ENCODE results near the gene KRTAP10-4. TPM values are rescaled to one million over a fixed set of nuclear protein-coding genes. Genes with fewer than 3 reads are reported as not detected.

The KRTAP10-4 gene
- total and polyA plus RNA-seq, 2 experiments from 2014 or later = not detected

GRCh38 chr21:44575307-44576024, 1.9 kb downstream of the KRTAP10-4 start:
- 49 to 52% methylated on average over 20 of the region's 20 CpGs for WGBS, 2 experiments (ENCODE audit: low coverage in 1 of 2, low lambda C conversion rate in 2 of 2, missing lambda C conversion rate in 2 of 2)
- Histone ChIP-seq H4K20me1 (ENCODE audit: insufficient read depth) (no peaks in the 10 kb centered on the region), H3K4me3 (no peak overlapping the region), H3K27ac (no peak overlapping the region), H3K9me3 (ENCODE audit: low read depth) (no peaks in the 10 kb centered on the region), H3F3A (ENCODE audit: insufficient read depth) (no peaks in the 10 kb centered on the region), H3K79me2 (ENCODE audit: insufficient read depth) (no peaks in the 10 kb centered on the region), H3K4me2 (ENCODE audit: unreplicated experiment) (no peak overlapping the region), H3K36me3 (ENCODE audit: low read depth) (no peaks in the 10 kb centered on the region), H3K9me2 (ENCODE audit: insufficient read depth) (no peaks in the 10 kb centered on the region), H3K9ac (no peak overlapping the region), H3K27me3 (replicated peaks; ENCODE audit: insufficient read depth) (peaks cover 5% of the 10 kb centered on the region; the same call in 1 of the 2 replicates), H2AFZ (no peak overlapping the region), H3K4me1 (ENCODE audit: insufficient read depth) (no peaks in the 10 kb centered on the region)
- in situ Hi-C loops (cut with MboI) = loop anchor here (25.0 kb wide), 1 partner anchor 513 kb away; no protein-coding TSS in a partner anchor
- no peak for TF ChIP-seq EZH2phosphoT487 (IDR thresholded peaks at IDR 0.05; ENCODE audit: insufficient read depth, low read depth)
- no peak for TF ChIP-seq EZH2 (IDR thresholded peaks at IDR 0.05; ENCODE audit: insufficient read depth, poor library complexity, severe bottlenecking)
- DNase-seq = no peak

- 46 to 56% methylated on average over 10 of the region's 10 CpGs for WGBS, 2 experiments (ENCODE audit: low coverage in 1 of 2, low lambda C conversion rate in 2 of 2, missing lambda C conversion rate in 2 of 2)
- no peak overlapping the region for H3K4me3 ChIP-seq
Measured at GRCh38 chr21:44576025-44576420, 2.5 kb downstream of the KRTAP10-4 start.

GRCh38 chr21:44578371-44579055, 5.0 kb downstream of the KRTAP10-4 start:
- in situ Hi-C loops (cut with MboI) = loop anchor here (25.0 kb wide), 1 partner anchor 516 kb away; no protein-coding TSS in a partner anchor
- Histone ChIP-seq H3K4me2 (ENCODE audit: unreplicated experiment) (no peak overlapping the region), H3K36me3 (ENCODE audit: low read depth) (no peaks in the 10 kb centered on the region), H4K20me1 (ENCODE audit: insufficient read depth) (no peaks in the 10 kb centered on the region), H3K27me3 (replicated peaks; ENCODE audit: insufficient read depth) (peaks cover under 1% of the 10 kb centered on the region; the same call in 1 of the 2 replicates), H3K4me1 (ENCODE audit: insufficient read depth) (no peaks in the 10 kb centered on the region), H3K9me3 (ENCODE audit: low read depth) (no peaks in the 10 kb centered on the region), H3K9ac (no peak overlapping the region), H3K4me3 (no peak overlapping the region), H3K79me2 (ENCODE audit: insufficient read depth) (no peaks in the 10 kb centered on the region), H3K9me2 (ENCODE audit: insufficient read depth) (no peaks in the 10 kb centered on the region), H3K27ac (no peak overlapping the region), H3F3A (ENCODE audit: insufficient read depth) (no peaks in the 10 kb centered on the region), H2AFZ (no peak overlapping the region)
- 50 to 59% methylated on average over 17 of the region's 17 CpGs for WGBS, 2 experiments (ENCODE audit: low coverage in 1 of 2, low lambda C conversion rate in 2 of 2, missing lambda C conversion rate in 2 of 2)
- DNase-seq = no peak
- no peak for TF ChIP-seq EZH2 (IDR thresholded peaks at IDR 0.05; ENCODE audit: insufficient read depth, poor library complexity, severe bottlenecking)
- TF ChIP-seq EZH2phosphoT487 (IDR thresholded peaks at IDR 0.05; ENCODE audit: insufficient read depth, low read depth) = no peak

More at GRCh38 chr21:44576025-44576420, 2.5 kb downstream of the KRTAP10-4 start:
- H3K4me2 ChIP-seq (ENCODE audit: unreplicated experiment) = no peak overlapping the region
- H3K27ac ChIP-seq = no peak overlapping the region
- no peaks in the 10 kb centered on the region for H3K36me3 ChIP-seq (ENCODE audit: low read depth)
- no peaks in the 10 kb centered on the region for H3F3A ChIP-seq (ENCODE audit: insufficient read depth)
- no peaks in the 10 kb centered on the region for H3K79me2 ChIP-seq (ENCODE audit: insufficient read depth)
- TF ChIP-seq EZH2 (IDR thresholded peaks at IDR 0.05; ENCODE audit: insufficient read depth, poor library complexity, severe bottlenecking) (no peak), EZH2phosphoT487 (IDR thresholded peaks at IDR 0.05; ENCODE audit: insufficient read depth, low read depth) (no peak)
- in situ Hi-C loops (cut with MboI) = loop anchor here (25.0 kb wide), 1 partner anchor 514 kb away; no protein-coding TSS in a partner anchor
- no peaks in the 10 kb centered on the region for H3K4me1 ChIP-seq (ENCODE audit: insufficient read depth)
- DNase-seq = no peak
- peaks cover 5% of the 10 kb centered on the region; the same call in 1 of the 2 replicates for H3K27me3 ChIP-seq (replicated peaks; ENCODE audit: insufficient read depth)
- no peaks in the 10 kb centered on the region for H4K20me1 ChIP-seq (ENCODE audit: insufficient read depth)
- no peak overlapping the region for H2AFZ ChIP-seq
- no peaks in the 10 kb centered on the region for H3K9me3 ChIP-seq (ENCODE audit: low read depth)
- H3K9ac ChIP-seq = no peak overlapping the region
- no peaks in the 10 kb centered on the region for H3K9me2 ChIP-seq (ENCODE audit: insufficient read depth)

DNA sequence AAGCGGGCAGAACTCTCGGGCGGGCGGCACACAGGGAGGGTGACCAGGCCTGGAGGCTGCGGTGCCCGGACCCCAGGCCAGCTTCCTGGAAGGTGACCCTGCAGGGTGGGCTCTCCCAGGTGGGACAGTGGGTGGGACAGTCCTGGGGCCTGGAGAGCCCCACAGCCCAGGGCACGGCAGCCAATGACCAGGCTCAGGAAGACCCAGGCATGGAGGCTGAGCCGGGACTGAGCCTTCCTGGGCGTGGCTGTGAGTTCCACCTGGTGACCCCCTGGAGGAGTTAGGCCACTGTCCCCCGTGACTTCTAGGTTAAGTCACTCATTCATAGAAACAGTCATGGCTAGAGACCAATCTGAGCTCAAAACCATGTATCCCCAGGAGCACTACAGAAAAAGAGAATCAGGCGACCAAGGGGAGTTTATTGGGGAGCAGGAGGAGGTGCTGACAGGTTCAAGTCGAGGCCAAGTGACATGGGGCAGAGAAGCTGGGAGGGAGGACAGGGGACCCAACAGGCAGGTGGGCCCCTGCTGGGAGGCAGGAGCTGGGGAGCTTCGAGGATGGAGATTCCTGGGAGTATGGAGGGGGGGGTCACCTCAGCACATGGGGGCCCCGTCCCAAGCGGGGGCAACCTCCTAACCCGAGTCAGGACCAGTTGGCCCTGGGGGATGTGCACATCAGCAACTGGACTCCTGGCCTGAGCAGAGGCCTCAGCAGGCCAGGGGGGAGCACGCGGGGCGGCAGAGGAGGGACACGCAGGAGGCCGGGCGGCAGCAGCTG, 5.7 kb downstream of the KRTAP10-4 start:
- H3K4me3 ChIP-seq = no peak overlapping the region
- no peaks in the 10 kb centered on the region for H3K79me2 ChIP-seq (ENCODE audit: insufficient read depth)
- no peak overlapping the region for H3K27ac ChIP-seq
- H3K36me3 ChIP-seq (ENCODE audit: low read depth) = no peaks in the 10 kb centered on the region
- H3K9ac ChIP-seq = no peak overlapping the region
- in situ Hi-C loops (cut with MboI) = loop anchor here (25.0 kb wide), 1 partner anchor 517 kb away; no protein-coding TSS in a partner anchor
- H3K4me1 ChIP-seq (ENCODE audit: insufficient read depth) = no peaks in the 10 kb centered on the region
- no peak for DNase-seq
- H3K9me3 ChIP-seq (ENCODE audit: low read depth) = no peaks in the 10 kb centered on the region
- H3K4me2 ChIP-seq (ENCODE audit: unreplicated experiment) = no peak overlapping the region
- no peaks in the 10 kb centered on the region for H4K20me1 ChIP-seq (ENCODE audit: insufficient read depth)
- H3K9me2 ChIP-seq (ENCODE audit: insufficient read depth) = no peaks in the 10 kb centered on the region
- 45 to 46% methylated on average over 17 to 22 of the region's 22 CpGs for WGBS, 2 experiments (ENCODE audit: low coverage in 1 of 2, low lambda C conversion rate in 2 of 2, missing lambda C conversion rate in 2 of 2)
- TF ChIP-seq EZH2 (IDR thresholded peaks at IDR 0.05; ENCODE audit: insufficient read depth, poor library complexity, severe bottlenecking) (no peak), EZH2phosphoT487 (IDR thresholded peaks at IDR 0.05; ENCODE audit: insufficient read depth, low read depth) (no peak)
- H3K27me3 ChIP-seq (replicated peaks; ENCODE audit: insufficient read depth) = no peaks in the 10 kb centered on the region; the same call in 1 of the 2 replicates
- H2AFZ ChIP-seq = no peak overlapping the region
- no peaks in the 10 kb centered on the region for H3F3A ChIP-seq (ENCODE audit: insufficient read depth)

All from GM23248 (cell line).